HG03108 (cell line): ENCODE data around the gene FANCI.

Experiments
- ATAC-seq: cut with Tn5 transposase; IDR thresholded peaks from one replicate; pipeline ENCODE4 v1.9.1; 2021; ENCODE audit warnings: moderate library complexity; ENCODE audit not compliant: unreplicated experiment

FANCI gene

DNA sequence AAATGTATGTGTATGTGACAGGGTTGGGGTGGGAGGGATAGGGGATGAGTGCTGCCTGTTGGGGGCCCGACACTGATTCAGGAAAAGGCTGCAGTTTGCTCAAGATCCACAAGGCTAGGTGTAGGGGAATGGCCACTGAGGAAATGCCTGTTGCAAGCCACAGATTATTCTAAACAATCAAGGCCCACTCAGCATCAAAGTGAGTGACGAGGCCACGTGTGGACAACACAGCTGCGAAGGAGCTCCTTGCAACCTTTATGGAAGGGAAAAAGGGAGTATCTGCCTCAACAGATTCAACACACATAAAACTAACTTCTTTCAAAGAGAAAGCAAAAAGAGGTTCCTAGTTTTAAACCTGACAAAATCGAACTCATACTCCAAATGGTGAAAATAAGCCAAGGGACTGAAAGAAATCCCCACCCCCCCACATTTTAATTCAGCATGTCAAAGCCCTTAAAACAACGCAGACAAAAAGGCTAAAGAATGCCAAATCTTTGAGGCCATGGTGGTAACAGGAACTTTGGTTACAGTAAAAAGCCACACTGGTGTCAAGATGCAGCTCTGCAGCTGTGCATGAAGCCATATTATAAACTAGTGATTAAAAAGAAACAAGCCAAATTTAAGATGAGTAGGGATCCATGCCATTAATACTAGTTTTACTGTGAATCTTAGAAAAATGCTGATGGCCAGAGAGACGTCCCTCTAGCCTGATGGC, 87.3 kb downstream of the FANCI start:
- no peak for ATAC-seq

DNA sequence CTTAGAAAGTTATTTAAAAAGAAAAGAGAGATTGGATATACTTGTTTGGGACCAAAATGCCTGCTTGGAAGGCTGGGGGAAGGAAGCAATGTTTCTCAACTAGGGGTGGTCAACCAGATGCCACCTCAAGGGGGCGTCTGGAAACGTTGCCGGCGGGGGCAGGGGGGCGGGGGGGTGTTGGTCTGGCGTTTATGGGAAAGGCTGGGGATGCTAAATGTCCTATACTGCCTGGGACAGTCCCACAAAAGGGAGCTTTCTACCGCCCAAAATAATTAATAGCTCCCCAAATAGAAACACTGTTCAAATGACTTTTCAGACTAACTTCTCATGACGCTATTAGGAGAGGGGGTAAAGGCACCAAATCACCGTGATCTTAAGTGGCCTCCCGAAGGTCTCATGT, 88.7 kb downstream of the FANCI start:
- ATAC-seq: no peak

DNA sequence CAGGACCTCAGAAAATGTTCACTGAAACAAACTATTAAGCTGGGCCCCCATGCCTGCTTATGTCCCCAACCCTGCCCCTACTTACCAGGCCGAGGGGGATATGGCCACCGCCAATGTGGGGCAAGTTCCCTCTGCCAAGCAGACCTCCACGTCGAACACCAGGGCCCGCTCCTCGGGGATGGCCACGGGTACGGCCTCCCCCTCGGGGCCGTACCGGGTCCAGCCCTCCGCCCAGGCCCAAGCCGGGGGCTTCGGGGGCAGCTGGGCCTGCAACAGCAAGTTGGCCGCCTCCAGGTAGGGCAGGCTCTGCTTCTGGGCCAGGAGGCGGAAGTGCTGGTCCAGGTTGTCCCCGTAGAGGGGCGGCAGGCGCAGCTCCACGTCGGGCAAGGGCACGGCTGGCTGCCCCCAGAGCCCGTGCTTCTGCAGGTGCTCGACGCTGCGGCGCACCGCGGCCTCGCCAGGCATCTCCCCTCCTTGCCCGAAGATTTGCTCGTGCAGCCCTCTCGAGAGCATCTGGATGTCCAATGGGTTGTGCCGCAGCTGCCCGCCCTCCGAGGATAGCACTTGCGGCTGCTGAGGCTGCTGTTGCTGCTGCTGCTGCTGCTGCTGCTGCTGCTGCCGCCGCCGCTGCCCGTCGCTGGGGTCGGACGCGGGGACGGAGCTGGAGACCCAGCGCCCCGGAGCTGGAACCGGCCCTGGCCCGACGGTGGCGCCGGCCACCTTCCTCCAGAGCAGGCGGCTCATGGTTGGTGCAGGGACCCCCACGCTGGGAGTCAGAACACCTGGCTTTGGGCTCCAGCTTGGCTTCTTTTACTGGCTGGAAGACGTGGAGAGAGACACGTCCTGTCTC, 89.5 kb downstream of the FANCI start:
- ATAC-seq: no peak

DNA sequence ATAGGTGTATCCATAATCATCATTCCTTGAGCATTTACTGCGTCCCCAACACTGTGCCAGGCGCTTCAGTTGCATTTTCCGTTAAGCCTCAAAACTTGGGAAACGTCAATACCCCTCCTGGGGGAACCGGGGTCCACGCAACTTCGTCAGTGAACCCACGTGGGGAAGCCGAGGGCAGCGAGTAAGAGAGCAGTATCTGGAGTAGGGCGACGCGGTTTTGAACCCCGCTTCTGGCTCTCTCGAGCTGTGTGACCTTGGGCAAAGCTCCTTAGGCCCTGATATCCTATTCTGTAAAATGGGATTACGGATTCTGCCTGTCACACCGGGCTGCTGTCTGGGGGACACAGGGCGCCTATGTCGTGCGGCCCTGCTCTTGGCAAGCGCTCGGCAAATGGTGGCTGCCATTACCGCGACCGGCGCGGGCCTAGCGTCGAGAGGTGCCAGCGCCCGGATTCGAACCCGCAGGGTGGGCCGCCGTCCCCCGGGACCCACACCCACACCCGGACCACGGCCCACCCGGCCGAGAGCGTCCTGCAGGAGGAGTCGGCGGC, 90.3 kb downstream of the FANCI start:
- no peak for ATAC-seq

DNA sequence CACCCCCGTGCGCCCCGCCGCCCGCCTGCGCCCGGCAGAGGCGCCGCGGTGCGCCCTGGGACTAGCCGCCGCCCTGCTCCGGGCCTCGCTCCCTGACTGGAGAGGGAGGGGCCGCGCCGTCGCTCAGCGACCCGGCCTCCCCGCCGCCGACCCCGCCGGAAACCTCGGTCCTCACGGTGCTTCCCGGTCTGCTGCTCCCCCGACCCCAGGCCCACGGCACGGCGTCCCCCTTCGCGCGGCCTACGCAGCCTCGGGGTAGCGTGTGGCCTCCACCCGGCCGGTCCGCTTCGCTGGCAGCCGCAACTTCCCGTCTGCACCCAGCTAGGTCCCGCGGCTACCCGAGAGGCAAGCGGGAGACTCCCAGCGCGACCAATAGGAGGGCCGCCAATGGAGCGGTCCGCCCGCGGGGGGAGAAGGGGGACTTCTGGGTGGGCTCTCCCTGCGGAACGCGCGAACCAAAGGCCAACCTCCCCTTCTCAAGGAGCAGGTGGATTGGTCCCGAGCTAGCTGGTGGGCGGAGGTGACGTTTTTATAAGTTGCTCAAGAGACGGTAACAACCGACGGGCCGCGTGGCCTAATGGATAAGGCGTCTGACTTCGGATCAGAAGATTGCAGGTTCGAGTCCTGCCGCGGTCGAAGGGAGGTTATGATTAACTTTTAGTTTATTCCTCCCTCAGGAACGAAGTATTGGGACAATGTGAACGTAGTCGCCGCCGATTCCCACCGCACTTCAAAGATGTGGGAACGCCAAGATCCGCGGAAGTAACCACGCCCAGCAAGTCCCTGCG, 90.9 kb downstream of the FANCI start, which contains the start of gene POLG:
Gene POLG (minus strand): TSS at position 315 of the 788 bp plus-strand sequence. CDS start 1,070 bp downstream, outside the sequence.
- ATAC-seq: peak; percentile 85

DNA sequence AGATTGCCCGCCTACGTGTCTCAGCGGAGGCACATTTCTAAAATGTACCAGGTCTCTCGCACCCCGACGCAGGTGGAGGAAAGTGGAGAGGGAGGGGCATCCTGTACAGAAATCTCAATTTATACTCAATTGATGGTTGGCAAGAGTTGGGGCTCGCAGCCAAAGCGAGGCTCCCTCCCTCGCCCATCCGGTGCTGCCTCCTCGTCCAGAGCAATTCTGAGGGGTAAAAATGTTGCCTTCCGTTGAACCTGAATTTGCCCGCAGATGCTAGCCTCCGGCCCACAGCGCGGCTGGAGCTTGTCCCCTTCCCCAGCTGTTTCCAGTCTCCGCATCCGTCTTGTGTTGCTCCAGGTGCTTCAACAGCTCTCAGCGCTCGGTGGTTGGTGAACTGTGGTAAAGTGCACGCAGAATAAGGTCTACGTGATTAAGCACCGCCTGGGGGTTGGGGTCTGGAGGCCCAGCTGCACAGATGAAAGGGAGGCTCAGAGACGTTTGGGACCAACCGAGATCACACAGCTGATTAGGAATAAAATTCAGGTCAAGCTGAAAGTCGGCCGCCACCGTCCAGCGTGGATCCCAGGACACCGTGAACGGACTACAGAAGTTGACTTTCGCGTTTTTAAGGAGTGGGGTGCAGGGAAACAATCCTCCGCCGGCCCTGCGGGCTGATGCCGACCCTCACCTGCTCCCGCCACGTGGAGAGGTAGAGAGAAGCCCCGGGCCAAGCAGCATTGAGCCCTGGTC, 91.7 kb downstream of the FANCI start:
- peak; percentile 4 for ATAC-seq

DNA sequence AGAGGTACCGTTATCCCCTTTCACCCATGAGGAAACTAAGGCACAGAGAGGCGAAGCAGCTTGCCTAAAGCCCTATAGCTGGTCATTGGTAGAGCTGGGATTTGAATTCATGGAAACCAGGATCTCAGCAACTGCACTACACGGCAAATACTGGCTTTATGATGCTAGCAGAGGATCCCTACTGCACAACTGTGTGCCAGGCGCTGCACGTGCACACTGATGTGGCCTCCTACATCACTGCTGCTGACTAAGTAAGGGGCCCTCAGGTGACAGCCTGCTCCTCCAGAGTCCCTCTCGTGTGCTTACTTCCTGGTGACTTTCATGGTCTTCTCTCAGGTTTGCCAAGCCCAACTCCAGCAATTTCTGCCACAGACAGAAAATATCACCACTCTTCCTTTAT, 94.3 kb downstream of the FANCI start:
- ATAC-seq: no peak

DNA sequence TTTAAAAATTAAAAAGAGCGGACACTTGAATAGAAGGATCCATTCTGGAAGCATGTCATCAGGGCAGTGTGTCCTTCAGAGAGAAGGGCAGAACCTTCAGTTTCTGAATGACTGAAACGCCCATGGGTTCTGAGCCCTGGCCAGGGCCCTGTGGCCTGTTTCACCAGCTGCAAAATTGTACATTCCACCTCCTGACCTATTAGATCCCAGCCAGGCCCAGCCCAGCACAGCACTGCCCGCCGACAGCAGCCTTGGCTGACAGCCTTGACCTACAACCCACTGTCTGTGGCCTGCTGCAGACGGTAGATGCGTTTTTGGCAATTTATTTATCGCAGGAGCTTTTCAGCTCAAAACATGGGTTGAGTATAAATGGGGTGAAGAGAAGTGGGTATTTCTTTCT, 96.8 kb downstream of the FANCI start:
- ATAC-seq: no peak

DNA sequence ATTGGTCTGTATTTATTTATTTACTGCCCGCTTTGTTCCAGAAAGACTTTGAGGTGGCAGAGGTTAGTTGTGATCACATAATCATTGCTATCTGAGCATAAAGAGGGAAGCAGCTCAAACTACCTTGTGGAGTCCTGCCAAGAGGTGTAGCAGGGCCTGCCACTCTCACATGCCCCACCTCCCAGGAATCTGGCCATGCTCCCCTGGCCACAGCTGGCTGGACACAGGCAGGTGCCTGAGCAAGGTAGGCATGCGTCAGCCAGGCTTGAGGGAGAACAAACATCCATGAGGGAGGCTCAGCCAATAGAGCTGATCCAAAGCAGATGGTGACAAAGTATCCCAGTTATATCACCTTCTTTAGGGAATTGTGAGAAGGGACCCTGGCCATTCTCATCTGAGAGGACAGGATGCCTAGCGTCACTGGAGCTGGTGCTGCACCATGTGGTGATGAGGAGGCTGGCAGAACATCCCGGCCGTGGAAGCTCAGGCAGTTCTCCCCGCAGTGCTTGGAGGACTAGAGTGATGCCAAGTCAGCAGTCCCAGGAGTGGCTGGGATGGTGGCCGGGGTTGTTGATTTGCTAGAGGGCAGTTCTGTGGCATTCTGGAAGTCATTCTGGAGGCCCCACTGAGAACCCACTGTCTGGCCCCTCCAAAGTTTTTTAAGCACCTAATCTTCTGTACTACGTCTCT, 97.7 kb downstream of the FANCI start:
- no peak for ATAC-seq

DNA sequence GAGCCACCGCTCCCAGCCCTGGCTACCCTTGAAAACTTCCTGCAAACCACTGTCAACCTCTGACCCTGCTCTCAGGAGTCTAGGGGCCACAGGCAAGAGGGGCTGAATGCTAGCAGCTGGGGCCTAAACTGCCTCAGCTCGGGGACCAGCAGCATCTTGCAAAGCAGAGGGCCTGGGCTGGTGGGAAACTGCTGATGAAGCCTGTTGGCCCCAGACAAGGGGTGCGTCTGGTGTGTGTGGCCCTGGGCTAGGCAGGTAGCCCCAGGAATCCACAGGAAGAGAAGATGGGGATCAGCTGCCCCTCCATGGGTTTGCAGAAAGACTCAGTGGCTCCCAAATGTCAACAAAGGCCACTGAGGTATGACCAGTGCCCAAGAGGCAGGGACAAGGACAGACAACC, 99.1 kb downstream of the FANCI start:
- ATAC-seq: no peak

DNA sequence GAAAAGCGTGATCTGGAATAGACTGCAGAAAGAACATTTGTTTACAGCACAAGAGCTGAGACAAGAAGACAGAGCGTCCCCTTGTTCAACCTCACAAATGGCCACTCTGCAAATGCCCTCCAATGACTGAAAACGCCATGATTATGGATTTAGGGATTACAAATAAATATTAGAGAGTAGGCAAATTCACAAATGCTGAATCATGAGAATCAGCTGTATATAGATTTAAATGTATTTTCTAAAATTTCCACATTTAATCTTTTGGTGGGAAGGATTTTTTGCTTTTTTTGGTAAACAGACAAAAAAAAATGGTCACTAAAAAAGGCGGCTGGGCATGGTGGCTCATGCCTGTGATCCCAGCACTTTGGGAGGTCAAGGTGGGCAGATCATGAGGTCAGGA, 101.5 kb downstream of the FANCI start:
- no peak for ATAC-seq

DNA sequence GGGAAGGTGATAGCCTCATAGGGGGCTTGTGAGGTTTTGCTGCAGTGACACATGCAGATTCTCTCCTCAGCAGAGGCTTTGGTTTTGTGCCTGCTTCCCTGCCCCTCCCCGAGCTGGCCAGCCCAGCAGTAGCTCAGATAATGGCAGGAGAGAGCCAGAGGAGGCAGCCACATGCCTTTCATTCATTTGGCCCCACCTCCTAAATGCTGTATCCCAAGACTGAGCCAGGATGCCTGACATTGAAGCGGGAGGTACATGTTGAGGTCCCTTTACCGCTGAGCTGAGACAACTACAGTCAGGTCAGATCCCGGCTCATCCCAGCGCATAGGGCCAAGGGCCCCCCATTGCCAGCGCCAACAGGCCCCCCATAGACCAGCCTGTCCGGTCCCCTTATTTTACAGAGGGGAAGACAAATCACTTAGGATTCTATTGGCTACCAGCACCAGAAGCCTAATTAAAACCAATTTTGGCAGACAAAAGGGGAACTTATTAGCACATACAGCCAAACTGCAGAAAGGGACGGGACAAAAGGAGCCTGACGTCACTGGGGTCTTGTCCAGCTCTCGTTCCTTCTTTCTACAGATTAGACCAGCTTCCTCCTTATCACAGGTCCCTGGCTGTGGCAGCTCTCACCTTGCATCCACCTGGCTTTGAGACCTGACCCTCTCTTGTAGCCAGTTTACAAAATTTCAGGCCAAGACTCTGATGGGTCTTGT, 102.9 kb downstream of the FANCI start:
- no peak for ATAC-seq

DNA sequence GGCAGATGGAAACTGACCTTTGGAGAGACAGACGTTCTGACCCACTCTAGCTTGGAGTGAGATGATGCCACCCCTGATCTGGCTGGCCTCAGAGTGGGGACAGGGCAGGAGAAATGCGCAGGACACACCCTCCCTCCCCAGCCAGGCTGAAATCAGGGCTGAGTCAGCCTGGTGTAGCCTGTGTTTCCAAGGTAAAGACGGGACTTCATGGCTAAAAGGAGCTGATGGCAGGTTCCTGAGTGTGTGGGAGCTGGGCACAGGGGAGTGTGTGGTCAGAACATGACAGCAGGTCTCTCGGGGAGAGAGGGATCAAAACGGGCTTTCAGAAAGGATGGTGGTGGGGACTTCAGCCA, 105.4 kb downstream of the FANCI start:
- no peak for ATAC-seq

DNA sequence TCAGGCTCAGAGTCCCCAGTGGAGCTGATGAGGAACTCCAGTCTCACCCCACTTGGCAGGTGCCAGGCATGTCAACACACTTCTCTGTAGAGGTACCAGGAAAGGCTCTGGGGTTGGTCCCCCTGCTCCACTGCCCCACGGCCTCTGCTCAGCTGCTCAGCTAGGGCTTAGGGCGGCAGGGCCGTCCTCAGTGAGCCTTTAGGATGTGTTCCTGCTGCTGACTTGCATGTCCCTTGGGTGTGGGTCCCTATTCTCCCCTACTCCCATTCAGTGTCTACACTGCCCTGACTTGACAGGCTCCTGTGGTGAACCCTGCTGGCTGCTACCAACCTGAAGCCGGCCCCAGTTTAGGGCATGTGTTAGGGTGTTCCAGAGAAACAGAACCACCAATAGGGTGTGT, 108.7 kb downstream of the FANCI start:
- no peak for ATAC-seq

DNA sequence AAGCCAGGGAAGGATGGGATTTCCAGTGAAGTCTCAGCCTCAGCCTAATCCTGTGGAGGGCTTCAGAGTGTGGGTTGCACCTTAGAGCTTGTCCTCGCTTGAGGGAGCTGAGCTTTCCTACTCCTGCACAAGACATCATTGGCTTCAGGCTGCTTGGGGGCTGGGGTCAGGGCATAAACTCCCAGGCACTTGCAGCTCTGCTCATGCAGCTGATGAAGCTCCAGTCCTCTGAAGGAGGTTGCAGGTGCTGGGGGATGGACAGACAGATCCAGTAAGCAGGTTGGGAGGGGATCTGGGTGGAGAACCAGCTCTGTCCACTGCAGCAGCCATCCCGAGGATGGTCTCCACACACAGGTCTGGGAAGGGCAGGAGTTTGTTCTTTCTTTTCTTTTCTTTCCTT, 110.2 kb downstream of the FANCI start:
- ATAC-seq: no peak

DNA sequence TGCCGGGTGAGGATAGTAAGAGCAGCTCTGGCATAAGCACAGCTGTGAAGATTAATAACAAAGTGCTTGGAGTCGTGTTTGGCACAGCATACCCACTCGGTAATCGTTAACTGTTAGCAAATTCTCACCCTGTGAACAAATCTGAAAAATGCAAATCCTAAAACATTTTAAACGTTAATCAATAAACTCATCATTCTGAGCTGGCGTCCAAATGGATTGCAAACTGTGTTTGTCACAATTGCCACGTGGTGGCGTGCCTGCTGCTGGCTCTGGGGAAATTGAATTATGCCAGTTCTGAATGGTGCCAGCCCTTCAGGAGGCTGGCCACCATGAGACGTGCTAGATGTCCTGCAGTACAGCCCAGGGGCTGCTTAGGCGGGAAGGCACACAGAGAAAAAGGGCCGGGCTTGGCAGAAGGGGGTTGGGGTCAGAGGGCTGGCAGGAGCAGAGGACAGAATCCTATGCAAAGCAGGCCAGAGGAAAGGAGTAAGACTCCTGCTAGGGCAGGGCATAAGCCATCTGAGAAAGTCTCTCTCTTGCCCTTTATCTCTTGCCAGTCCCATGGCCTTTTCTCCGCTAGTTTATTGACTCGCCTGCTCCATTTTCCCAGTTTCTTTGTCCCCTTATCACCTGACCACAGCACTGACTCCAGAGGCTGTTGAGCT, 113.0 kb downstream of the FANCI start:
- no peak for ATAC-seq

DNA sequence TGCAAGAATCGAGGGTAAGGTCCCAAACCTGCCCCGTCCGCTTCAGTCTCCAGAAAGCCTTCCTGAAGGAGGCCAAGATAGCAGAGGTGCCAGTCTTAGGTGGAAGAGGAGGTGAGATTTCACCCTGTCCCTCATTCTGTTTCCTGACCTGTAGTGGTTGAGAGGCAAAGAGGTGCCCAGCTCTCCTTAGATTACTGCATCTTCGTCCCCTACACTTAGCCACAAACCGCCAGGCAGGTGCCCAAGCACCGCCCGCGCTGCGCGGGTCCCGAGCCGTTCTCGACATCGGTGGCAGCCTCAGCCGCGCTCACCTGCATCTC, 114.6 kb downstream of the FANCI start:
- no peak for ATAC-seq

DNA sequence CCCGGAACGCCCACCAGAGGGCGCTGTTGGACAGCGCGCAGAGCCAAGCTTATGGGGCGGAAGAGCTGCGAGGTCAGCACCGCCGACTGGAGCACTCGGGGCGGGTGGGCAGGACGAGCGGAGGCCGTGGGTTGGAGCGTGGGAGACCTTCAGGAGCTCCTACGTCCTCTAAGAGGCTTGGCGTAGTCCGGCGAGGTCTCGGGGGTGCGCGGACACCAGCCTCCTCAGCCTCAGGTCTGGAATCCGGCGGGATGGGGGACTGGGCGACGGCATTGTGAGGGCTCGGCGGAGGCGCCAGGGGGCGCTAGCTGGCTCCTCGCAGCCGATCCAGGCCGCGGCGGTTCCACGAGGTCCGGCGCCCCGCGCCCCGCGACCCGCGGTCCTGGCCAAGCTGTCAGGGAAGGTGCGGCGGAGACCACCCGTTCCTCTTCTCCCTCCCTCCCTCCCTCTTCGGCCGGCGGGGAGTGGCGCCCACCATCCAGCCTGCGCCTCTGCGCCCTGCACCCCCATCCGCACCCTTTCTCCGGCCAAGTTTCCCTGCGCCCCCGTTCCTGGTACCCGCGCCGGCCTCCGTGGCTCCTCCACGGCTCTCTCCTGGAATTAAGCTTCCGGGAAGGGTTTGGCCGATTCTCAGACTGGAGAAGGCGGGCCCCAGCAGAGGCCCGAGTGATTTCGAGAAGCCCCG, 115.1 kb downstream of the FANCI start:
- peak; percentile 77 for ATAC-seq
